DND-41 (cell line): Measurements from ENCODE around the gene TDRD9.

Source experiments
- ATAC-seq: fragments of 200-7000 bp; cut with Tn5 transposase; 3 replicates; pipeline ENCODE4 v1.9.1; 2021; ENCODE audit warnings: low read depth; ENCODE audit not compliant: insufficient read depth
- DNase-seq: peaks from one replicate; pipeline ENCODE4 v3.0.0-alpha.2; 2020
- H2AFZ ChIP-seq: 2 replicates; pipeline ENCODE4 v1.6.0; 2012; ENCODE audit warnings: low read depth, low read length
- H3K27ac ChIP-seq: 2 replicates; pipeline ENCODE4 v1.5.1; 2012; ENCODE audit warnings: low read length, inconsistent platforms
- H3K27me3 ChIP-seq: fragments of 200-600 bp; sonication (generic); 2 replicates; pipeline ENCODE4 v1.6.0; 2012; ENCODE audit warnings: low read length, mild to moderate bottlenecking, inconsistent platforms; ENCODE audit not compliant: insufficient read depth, poor library complexity
- H3K36me3 ChIP-seq: 2 replicates; pipeline ENCODE4 v1.5.1; 2012; ENCODE audit warnings: low read length, inconsistent platforms; ENCODE audit not compliant: insufficient read depth
- H3K4me1 ChIP-seq: 2 replicates; pipeline ENCODE4 v1.5.1; 2012; ENCODE audit warnings: mild to moderate bottlenecking, low read length; ENCODE audit not compliant: insufficient read depth
- H3K4me2 ChIP-seq: 2 replicates; pipeline ENCODE4 v1.6.0; 2012; ENCODE audit warnings: mild to moderate bottlenecking, moderate library complexity, low read length, inconsistent platforms; ENCODE audit not compliant: insufficient read depth
- H3K4me3 ChIP-seq, 2 experiments: fragments of 200-600 bp in 1 of 2; shearing (Covaris generic) in 1 of 2; 2 replicates each; pipeline ENCODE4 v1.5.1; 2012 to 2016; ENCODE audit warnings: inconsistent platforms in 2 of 2, low read length in 2 of 2, mild to moderate bottlenecking in 2 of 2, low read depth in 1 of 2, moderate library complexity in 1 of 2
- H3K79me2 ChIP-seq: 2 replicates; pipeline ENCODE4 v1.6.0; 2012; ENCODE audit warnings: low read length, inconsistent platforms; ENCODE audit not compliant: insufficient read depth
- H3K9ac ChIP-seq: 2 replicates; pipeline ENCODE4 v1.6.0; 2012; ENCODE audit warnings: low read depth, mild to moderate bottlenecking, inconsistent platforms, low read length, moderate library complexity
- H3K9me3 ChIP-seq: 2 replicates; pipeline ENCODE4 v1.5.1; 2012; ENCODE audit warnings: low read length, moderate library complexity, mild to moderate bottlenecking, inconsistent platforms; ENCODE audit not compliant: insufficient read depth, severe bottlenecking
- H4K20me1 ChIP-seq: 2 replicates; pipeline ENCODE4 v1.6.0; 2012; ENCODE audit warnings: low read length; ENCODE audit not compliant: insufficient read depth
- CTCF ChIP-seq: IDR thresholded peaks from 2 replicates; pipeline ENCODE4 v1.5.1; 2012; ENCODE audit warnings: borderline replicate concordance, low read length, moderate library complexity, mild to moderate bottlenecking; ENCODE audit not compliant: poor library complexity, severe bottlenecking; ENCODE audit errors: extremely low read depth
- EZH2 ChIP-seq: IDR thresholded peaks from 3 replicates; pipeline ENCODE4 v1.6.1; 2012; ENCODE audit warnings: borderline replicate concordance, low read depth, mild to moderate bottlenecking, moderate library complexity, low read length, inconsistent platforms; ENCODE audit not compliant: severe bottlenecking

The TDRD9 gene

GRCh38 chr14:103999795-104000440 is 71.7 kb downstream of the TDRD9 start:
- TF ChIP-seq EZH2: no peak
- no peak for TF ChIP-seq CTCF

GRCh38 chr14:104001003-104001402 is 72.7 kb downstream of the TDRD9 start:
- peaks cover 19% of the 10 kb centered on the region for H3K27me3 ChIP-seq
- TF ChIP-seq CTCF (peak; percentile 50), EZH2 (no peak)
- H3K4me1 ChIP-seq: no peaks in the 10 kb centered on the region
- H4K20me1 ChIP-seq: no peaks in the 10 kb centered on the region
- DNase-seq (no peak), ATAC-seq (0 out of 3 replicates have a peak, but pooled peaks have one; percentile 37)
- H2AFZ ChIP-seq: no peak overlapping the region
- H3K27ac ChIP-seq: no peak overlapping the region
- no peaks in the 10 kb centered on the region for H3K79me2 ChIP-seq
- no peak overlapping the region for H3K4me2 ChIP-seq
- H3K9ac ChIP-seq: no peak overlapping the region
- H3K9me3 ChIP-seq: no peaks in the 10 kb centered on the region
- H3K36me3 ChIP-seq: no peaks in the 10 kb centered on the region
- no peak overlapping the region for H3K4me3 ChIP-seq

More at GRCh38 chr14:103999795-104000440, 71.7 kb downstream of the TDRD9 start:
- no peak overlapping the region for H2AFZ ChIP-seq
- H3K4me1 ChIP-seq: no peaks in the 10 kb centered on the region
- no peaks in the 10 kb centered on the region for H3K9me3 ChIP-seq
- ATAC-seq: no peak
- H3K4me3 ChIP-seq: no peak overlapping the region
- H3K27ac ChIP-seq: no peak overlapping the region
- DNase-seq: no peak
- H3K79me2 ChIP-seq: no peaks in the 10 kb centered on the region
- H3K9ac ChIP-seq: no peak overlapping the region
- H3K36me3 ChIP-seq: no peaks in the 10 kb centered on the region
- H4K20me1 ChIP-seq: no peaks in the 10 kb centered on the region
- H3K27me3 ChIP-seq: peaks cover 16% of the 10 kb centered on the region
- H3K4me2 ChIP-seq: no peak overlapping the region

- H3K79me2 ChIP-seq: no peaks in the 10 kb centered on the region
- DNase-seq (no peak), ATAC-seq (no peak)
- H3K4me3 ChIP-seq: no peak overlapping the region
- no peak overlapping the region for H3K27ac ChIP-seq
- no peaks in the 10 kb centered on the region for H3K36me3 ChIP-seq
- no peak overlapping the region for H3K9ac ChIP-seq
- TF ChIP-seq EZH2 (no peak), CTCF (no peak)
- no peaks in the 10 kb centered on the region for H4K20me1 ChIP-seq
- H3K27me3 ChIP-seq: peaks cover 11% of the 10 kb centered on the region
- H3K4me2 ChIP-seq: no peak overlapping the region
- no peak overlapping the region for H2AFZ ChIP-seq
- no peaks in the 10 kb centered on the region for H3K9me3 ChIP-seq
- H3K4me1 ChIP-seq: no peaks in the 10 kb centered on the region
Observed at GRCh38 chr14:104003616-104004015, 75.4 kb downstream of the TDRD9 start.
